ENCODE results near the gene GPR63. TPM values are rescaled to one million over a fixed set of nuclear protein-coding genes. Genes with fewer than 3 reads are reported as not detected.

Gene GPR63
- total and polyA plus RNA-seq, 2 of the 4 experiments (the other 2 are of a cell fraction): 0.36 to 0.44 TPM

DNA sequence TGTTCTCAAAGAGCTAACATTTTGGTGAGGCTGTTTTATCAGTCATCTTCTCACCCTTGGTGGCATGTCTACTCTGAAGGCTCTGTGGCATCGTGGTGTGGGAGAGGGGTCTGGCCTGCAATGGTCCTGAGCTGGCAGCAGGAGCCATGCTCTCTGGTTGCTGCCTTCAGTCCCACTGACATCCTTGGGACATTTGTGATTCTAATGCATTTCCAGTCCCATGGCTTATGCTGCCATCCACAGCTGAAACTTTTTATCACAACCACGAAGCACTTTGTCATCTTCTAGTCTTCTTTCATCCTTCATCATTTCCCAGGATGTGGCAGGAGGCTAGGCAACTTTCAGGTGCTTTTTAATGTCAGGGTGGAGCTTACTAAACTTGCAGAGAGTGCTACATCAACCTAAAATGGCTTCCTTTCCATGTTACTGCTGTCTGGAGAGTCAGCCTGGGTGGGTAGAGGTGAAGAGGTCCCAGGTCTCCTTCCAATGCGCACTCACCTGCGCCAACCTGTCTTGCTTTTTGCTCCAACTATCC lies 77.1 kb downstream of the GPR63 start:
- no peaks in the 10 kb centered on the region for H3K9me3 ChIP-seq (ENCODE audit: control insufficient read depth, insufficient read depth, low read length)
- no peak overlapping the region for H4K8ac ChIP-seq (ENCODE audit: low read depth in 2 of 2, low read length in 2 of 2)
- H3K18ac ChIP-seq (ENCODE audit: low read depth, low read length): no peak overlapping the region
- H4K20me1 ChIP-seq (ENCODE audit: insufficient read depth, low read length): no peaks in the 10 kb centered on the region
- H2BK15ac ChIP-seq (ENCODE audit: low read depth, low read length): no peak overlapping the region
- no peak overlapping the region for H3K27ac ChIP-seq (ENCODE audit: insufficient read depth, low read length)
- H2BK20ac ChIP-seq (ENCODE audit: low read depth, low read length): no peak overlapping the region
- H3K23ac ChIP-seq (ENCODE audit: low read depth, low read length): no peak overlapping the region
- DNase-seq (no peak), ATAC-seq (ENCODE audit: low read depth) (no peak)
- H2AK5ac ChIP-seq (ENCODE audit: low read depth, low read length): no peak overlapping the region
- intact Hi-C loops (cut with micrococcal nuclease): no loop called here
- ChIA-PET POLR2A (ENCODE audit: unreplicated experiment) (no interaction called here), CTCF (no interaction called here)
- no peak overlapping the region for H3K56ac ChIP-seq (ENCODE audit: extremely low read depth, insufficient read depth, low read length)
- H2AFZ ChIP-seq (replicated peaks; ENCODE audit: low read length, poor library complexity): no peak overlapping the region
- in situ Hi-C loops (cut with MboI; ENCODE audit: low sequenced_read_pairs): no loop called here
- H3K9ac ChIP-seq (ENCODE audit: low read depth, low read length): no peak overlapping the region
- no peak overlapping the region for H3K4me2 ChIP-seq (ENCODE audit: low read depth, low read length)
- no peaks in the 10 kb centered on the region for H3K9me1 ChIP-seq (ENCODE audit: insufficient read depth, low read length)
- H3K27me3 ChIP-seq (ENCODE audit: control insufficient read depth, insufficient read depth, low read length): no peaks in the 10 kb centered on the region
- WGBS, 2 experiments (ENCODE audit: extremely low coverage in 2 of 2, insufficient read length in 1 of 2): no CpG with 5 or more reads among the region's 4 CpGs
- dilution Hi-C loops (cut with HindIII; ENCODE audit: low sequenced_read_pairs, unreplicated experiment): no loop called here
- no peak overlapping the region for H2AK9ac ChIP-seq (replicated peaks; ENCODE audit: low read depth, low read length, poor library complexity)
- no peaks in the 10 kb centered on the region for H3K36me3 ChIP-seq (ENCODE audit: control insufficient read depth, insufficient read depth, low read length)
- no peak overlapping the region for H2BK5ac ChIP-seq (ENCODE audit: low read depth, low read length, poor library complexity, severe bottlenecking)
- no peak overlapping the region for H3K14ac ChIP-seq (replicated peaks; ENCODE audit: low read depth, low read length)
- no peak overlapping the region for H2BK120ac ChIP-seq (ENCODE audit: low read depth, low read length)
- H3K4me3 ChIP-seq (ENCODE audit: insufficient read depth, low read depth, low read length): no peak overlapping the region
- H4K91ac ChIP-seq (ENCODE audit: insufficient read depth, low read depth, low read length): no peak overlapping the region
- no peak overlapping the region for H4K5ac ChIP-seq (ENCODE audit: low read depth, low read length)
- no peaks in the 10 kb centered on the region for H3K4me1 ChIP-seq (ENCODE audit: control insufficient read depth, insufficient read depth, low read length)
- no peak overlapping the region for H3K4ac ChIP-seq (ENCODE audit: low read depth, low read length)
- no peaks in the 10 kb centered on the region for H3K79me1 ChIP-seq (ENCODE audit: low read depth in 1 of 2, low read length in 2 of 2)
- TF ChIP-seq RFX5 (IDR thresholded peaks at IDR 0.05; ENCODE audit: low read depth, low read length) (no peak), POLR2A (IDR thresholded peaks at IDR 0.05; ENCODE audit: low read depth, low read length) (no peak), CHD1 (IDR thresholded peaks at IDR 0.05; ENCODE audit: low read depth, low read length) (no peak), RAD21 (IDR thresholded peaks at IDR 0.05; ENCODE audit: low read length) (no peak), BHLHE40 (IDR thresholded peaks at IDR 0.05; ENCODE audit: low read depth, low read length) (no peak), FOS (IDR thresholded peaks at IDR 0.05; ENCODE audit: low read depth, low read length) (no peak)
- TF ChIP-seq, protein P1, sequence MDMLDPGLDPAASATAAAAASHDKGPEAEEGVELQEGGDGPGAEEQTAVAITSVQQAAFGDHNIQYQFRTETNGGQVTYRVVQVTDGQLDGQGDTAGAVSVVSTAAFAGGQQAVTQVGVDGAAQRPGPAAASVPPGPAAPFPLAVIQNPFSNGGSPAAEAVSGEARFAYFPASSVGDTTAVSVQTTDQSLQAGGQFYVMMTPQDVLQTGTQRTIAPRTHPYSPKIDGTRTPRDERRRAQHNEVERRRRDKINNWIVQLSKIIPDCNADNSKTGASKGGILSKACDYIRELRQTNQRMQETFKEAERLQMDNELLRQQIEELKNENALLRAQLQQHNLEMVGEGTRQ (IDR thresholded peaks at IDR 0.05; ENCODE audit: low read depth, low read length): no peak
- no TSS peak for BruUV-seq (replicated peaks)
